ENCODE measurements around the gene CEP152. TPM values are rescaled to one million over a fixed set of nuclear protein-coding genes. Genes with fewer than 3 reads are reported as not detected.

The CEP152 gene
- total and polyA plus RNA-seq, 9 of the 15 experiments (the other 6 are each of a cell fraction or from before 2014, with no cell fraction given) = 9.9 to 43.0 (median 23.6) TPM

GRCh38 chr15:48855501-48856440 lies 44.9 kb upstream of the CEP152 start (continued):
- TF ChIP-seq AFF4 (CRISPR knock-in tag; IDR thresholded peaks at IDR 0.05) (no peak), POU5F1 (IDR thresholded peaks at IDR 0.05; ENCODE audit: borderline replicate concordance, low read depth, low read length, partially characterized antibody) (no peak), RUNX1 (IDR thresholded peaks at IDR 0.05; ENCODE audit: low read depth) (no peak), PHB2 (IDR thresholded peaks at IDR 0.05; ENCODE audit: low read depth) (no peak), RAD21 (CRISPR knock-in tag; conservative IDR thresholded peaks at IDR 0.05 in 1 of 2, IDR thresholded peaks at IDR 0.05 in 1 of 2) (peak; percentile 58 to 80), ZNF518B (CRISPR knock-in tag; IDR thresholded peaks at IDR 0.05) (no peak), RHOXF2B (CRISPR knock-in tag; conservative IDR thresholded peaks at IDR 0.05) (no peak), PKNOX1 (IDR thresholded peaks at IDR 0.05) (0 out of 2 replicates have a peak, but pooled peaks have one; percentile 6), PHF20 (IDR thresholded peaks at IDR 0.05; ENCODE audit: partially characterized antibody) (no peak), TEAD1 (CRISPR knock-in tag; IDR thresholded peaks at IDR 0.05) (peak in 1 of 2 experiments; percentile 55; a peak in 1 of 4 replicates), RB1 (IDR thresholded peaks at IDR 0.05; ENCODE audit: low read depth) (0 out of 2 replicates have a peak, but pooled peaks have one; percentile 45), FOXJ2 (tag; IDR thresholded peaks at IDR 0.05) (0 out of 2 replicates have a peak, but pooled peaks have one; percentile 70), ZNF133 (CRISPR knock-in tag; IDR thresholded peaks at IDR 0.05) (no peak), CTCF (IDR thresholded peaks at IDR 0.05 in 2 of 3, conservative IDR thresholded peaks at IDR 0.05 in 1 of 3; ENCODE audit: insufficient read depth in 2 of 3, low read depth in 1 of 3, low read length in 3 of 3) (peak; percentile 48 to 66 (median 64); a peak in 5 of 6 replicates), FOS (IDR thresholded peaks at IDR 0.05; ENCODE audit: extremely low read depth, insufficient read length) (no peak)
